Epithelial cell of prostate (primary cell): ENCODE measurements around the gene DENND4A.

Experiments used
- DNase-seq: peaks from one replicate; pipeline ENCODE4 v3.0.0-alpha.2; 2011; ENCODE audit warnings: low read depth, low spot score
- H3K27ac ChIP-seq: fragments of 450-650 bp; 2 replicates; pipeline ENCODE4 v1.5.1; 2017; ENCODE audit warnings: mild to moderate bottlenecking

DENND4A gene

DNA sequence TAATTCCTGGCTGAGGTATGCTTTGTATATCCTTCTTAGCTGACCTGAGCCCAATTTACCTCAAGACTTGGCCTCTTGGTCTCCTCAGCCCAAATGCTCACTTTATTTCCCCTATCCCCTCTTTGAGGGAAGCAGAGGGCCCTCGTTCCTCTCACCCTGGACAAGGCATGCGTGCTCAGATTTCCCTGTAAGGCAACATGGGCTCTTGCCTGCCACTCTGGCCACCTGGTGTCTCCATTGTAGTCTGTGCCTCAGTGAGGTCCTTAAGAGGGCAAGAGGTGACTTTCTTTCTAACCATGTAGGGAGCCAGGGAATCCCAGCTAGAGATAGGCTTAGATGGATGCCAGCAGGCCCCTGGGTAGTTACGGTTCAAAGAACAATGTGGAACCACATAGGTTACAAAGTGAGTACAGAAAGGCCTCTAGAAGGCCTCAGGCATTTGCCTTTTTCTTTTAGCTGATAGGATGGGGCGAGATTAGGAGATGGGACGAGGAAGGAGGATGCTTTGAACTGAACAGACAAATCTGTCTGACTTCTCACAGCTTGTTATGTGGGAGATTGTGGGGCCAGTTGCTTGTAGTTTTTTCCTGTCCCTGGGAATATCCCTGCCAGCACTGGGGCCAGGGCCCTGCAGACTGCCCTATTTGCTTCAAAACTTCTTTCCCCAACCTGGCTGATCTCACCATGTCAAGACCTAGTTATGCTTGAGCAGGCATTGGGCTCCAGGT, 180.0 kb downstream of the DENND4A start:
- no peak for DNase-seq
- H3K27ac ChIP-seq = peak overlapping the region; percentile 89

DNA sequence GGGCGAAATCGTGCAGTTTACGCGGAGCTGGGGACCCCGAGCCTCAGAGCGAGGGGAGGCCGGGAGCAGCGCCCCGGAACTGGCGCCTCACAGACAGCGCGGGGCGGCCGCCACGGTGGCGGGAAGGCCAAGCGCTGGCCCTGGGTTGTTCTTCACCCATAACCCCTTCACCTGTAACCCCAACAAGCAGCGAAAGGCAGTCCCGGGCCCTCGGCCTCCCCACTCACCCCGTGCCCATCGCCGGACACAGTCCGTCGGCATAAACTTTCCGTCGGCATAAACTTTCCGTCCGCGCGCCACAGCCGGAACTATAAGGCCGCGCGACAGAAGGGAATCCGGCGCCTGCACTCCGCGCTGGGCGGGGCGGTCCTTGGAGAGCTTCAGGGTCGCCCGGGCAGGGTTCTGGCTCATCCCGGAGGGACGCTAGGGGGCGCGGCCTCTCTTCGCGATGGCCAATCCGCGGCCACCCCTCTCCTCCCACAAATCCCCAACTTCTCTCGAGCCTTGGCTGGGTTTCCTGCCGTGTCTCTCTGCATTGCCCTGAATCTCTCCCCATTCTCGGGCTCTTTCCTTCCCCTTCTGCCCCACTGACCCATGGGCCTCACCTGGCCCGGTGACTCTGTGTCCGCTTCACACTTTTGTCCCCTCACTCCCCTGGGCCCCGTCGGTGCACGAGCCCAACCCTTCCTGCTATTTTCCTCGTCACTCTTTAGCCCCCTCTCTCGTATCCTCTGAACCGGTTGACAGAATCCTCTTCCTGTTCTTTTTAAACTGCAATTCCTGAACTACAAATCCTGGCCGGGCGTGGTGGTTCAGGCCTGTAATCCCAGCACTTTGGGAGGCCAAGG, 181.0 kb downstream of the DENND4A start, which contains the start of gene INTS14:
INTS14 (minus strand) TSS at position 261 of the 848 bp plus-strand sequence. CDS start 3,751 bp downstream, outside the sequence.
- H3K27ac ChIP-seq = peak within 1 kb of the TSS; percentile 89
- DNase-seq = peak; percentile 79
